Esophagus muscularis mucosa (tissue), 4 donors: ENCODE data around the gene LSM11. TPM values are rescaled to one million over a fixed set of nuclear protein-coding genes. Genes with fewer than 3 reads are reported as not detected.

Source experiments
- DNase-seq: peaks from one replicate; pipeline ENCODE4 v3.0.0-alpha.2; 2017; ENCODE audit errors: extremely low spot score
- H3K27ac ChIP-seq, 4 donors: fragments of 200-600 bp; sonication (generic); replicated peaks in 1 of 4; 1 replicate in 3 of 4; 2 replicates in 1 of 4; pipeline ENCODE4 v1.5.1; 2016 to 2019; ENCODE audit warnings: mild to moderate bottlenecking in 1 of 4
- H3K27me3 ChIP-seq, 4 donors: fragments of 200-600 bp; sonication (generic); one replicate each; pipeline versions ENCODE4 v1.5.1 to v1.6.0; 2016 to 2019
- H3K36me3 ChIP-seq, 4 donors: fragments of 200-600 bp; sonication (generic); one replicate each; pipeline ENCODE4 v1.5.1; 2016 to 2019
- H3K4me1 ChIP-seq, 4 donors: fragments of 200-600 bp; sonication (generic); one replicate each; pipeline ENCODE4 v1.5.1; 2016 to 2019
- H3K4me3 ChIP-seq, 4 donors: fragments of 200-600 bp; sonication (generic); 1 replicate in 2 of 4; 2 replicates in 2 of 4; pipeline ENCODE4 v1.5.1; 2016 to 2019; ENCODE audit warnings: mild to moderate bottlenecking in 4 of 4, moderate library complexity in 1 of 4
- H3K9me3 ChIP-seq, 4 donors: fragments of 200-600 bp; sonication (generic); 1 replicate in 3 of 4; 2 replicates in 1 of 4; pipeline ENCODE4 v1.5.1; 2016 to 2019
- CTCF ChIP-seq, 3 experiments: fragments of 200-600 bp in 2 of 3; fragments of 450-650 bp in 1 of 3; sonication (generic) in 2 of 3; IDR thresholded peaks; one replicate each; pipeline ENCODE4 v1.5.1; 2017 to 2019; ENCODE audit warnings: antibody characterized with exemption in 3 of 3, mild to moderate bottlenecking in 2 of 3, moderate library complexity in 1 of 3
- EP300 ChIP-seq: sonication (generic); formaldehyde crosslinking; IDR thresholded peaks from one replicate; pipeline ENCODE4 v1.6.1; 2017; ENCODE audit warnings: antibody characterized with exemption
- POLR2A ChIP-seq: fragments of 450-650 bp; IDR thresholded peaks from one replicate; pipeline ENCODE4 v1.6.1; 2017; ENCODE audit warnings: antibody characterized with exemption, moderate library complexity, mild to moderate bottlenecking, low read depth
- POLR2AphosphoS5 ChIP-seq, 2 donors: sonication (generic); formaldehyde crosslinking; IDR thresholded peaks; one replicate each; pipeline ENCODE4 v1.6.1; 2017; ENCODE audit warnings: antibody characterized with exemption in 2 of 2
- WGBS: methylation state at CpG from one replicate; pipeline ENCODE4 v1.1.5; 2018; 5-methylcytosine and 5-hydroxymethylcytosine counted together
- intact Hi-C: fragments of 100-400 bp; cut with DNase I; formaldehyde crosslinking; loops from one replicate; pipeline ENCODE4 v1.15.1; 2023
- total RNA-seq, 4 donors: library from RNA; depleted of rRNA; stranded (reverse); fragments of >200 nt; gene quantifications; one replicate each; pipeline versions ENCODE4 v1.1.0 to v1.2.1, GENCODE V29; 2016

Gene LSM11
- total RNA-seq, 4 donors from 2014 or later, result 22.4 to 53.7 (median 33.7) TPM

DNA sequence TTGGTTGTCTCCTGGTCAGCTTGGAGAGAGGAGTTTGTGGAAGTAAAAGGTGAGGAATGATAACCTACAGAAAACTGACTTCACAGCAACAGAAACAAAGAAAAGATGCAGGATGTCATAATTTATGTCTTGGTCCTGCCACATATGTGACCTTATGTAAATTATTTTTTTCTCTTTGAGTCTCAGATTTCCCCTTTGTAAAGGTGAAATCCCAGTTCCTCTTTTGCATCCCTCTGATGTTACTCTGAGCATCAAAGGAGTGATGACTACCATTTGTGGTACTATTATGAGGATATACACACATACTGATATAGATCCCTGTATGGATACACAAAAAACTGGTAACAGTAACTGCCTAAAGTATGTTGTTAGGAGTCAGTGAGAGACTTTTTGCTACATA is 13.7 kb upstream of the LSM11 start:
- Histone ChIP-seq H3K9me3 (no peaks in the 10 kb centered on the region), H3K27me3 (no peaks in the 10 kb centered on the region), H3K27ac (no peak overlapping the region), H3K36me3 (peaks cover 3 to 23% (median 14%) of the 10 kb centered on the region in 4 donors), H3K4me1 (peaks cover 8 to 9% (median 9%) of the 10 kb centered on the region in 4 donors), H3K4me3 (no peak overlapping the region)
- DNase-seq, result no peak
- no peak for TF ChIP-seq POLR2A
- TF ChIP-seq POLR2AphosphoS5 (IDR thresholded peaks at IDR 0.05), result no peak
- intact Hi-C loops, result no loop called here

- Histone ChIP-seq H3K4me1 (peaks cover 8 to 9% (median 9%) of the 10 kb centered on the region in 4 donors), H3K9me3 (no peaks in the 10 kb centered on the region), H3K4me3 (peak overlapping the region; percentile 64 to 86 (median 74)), H3K27ac (peak overlapping the region; percentile 91 to 94 (median 93)), H3K36me3 (peaks cover 11 to 33% (median 23%) of the 10 kb centered on the region in 4 donors), H3K27me3 (no peaks in the 10 kb centered on the region)
- DNase-seq, result no peak
- WGBS, result 18% methylated on average over 5 of the region's 5 CpGs
- intact Hi-C loops, result no loop called here
- TF ChIP-seq CTCF (IDR thresholded peaks at IDR 0.05) (no peak), POLR2AphosphoS5 (IDR thresholded peaks at IDR 0.05) (no peak), EP300 (no peak)
These were observed 12.6 kb upstream of the LSM11 start for GRCh38 chr5:157730900-157731271.

DNA sequence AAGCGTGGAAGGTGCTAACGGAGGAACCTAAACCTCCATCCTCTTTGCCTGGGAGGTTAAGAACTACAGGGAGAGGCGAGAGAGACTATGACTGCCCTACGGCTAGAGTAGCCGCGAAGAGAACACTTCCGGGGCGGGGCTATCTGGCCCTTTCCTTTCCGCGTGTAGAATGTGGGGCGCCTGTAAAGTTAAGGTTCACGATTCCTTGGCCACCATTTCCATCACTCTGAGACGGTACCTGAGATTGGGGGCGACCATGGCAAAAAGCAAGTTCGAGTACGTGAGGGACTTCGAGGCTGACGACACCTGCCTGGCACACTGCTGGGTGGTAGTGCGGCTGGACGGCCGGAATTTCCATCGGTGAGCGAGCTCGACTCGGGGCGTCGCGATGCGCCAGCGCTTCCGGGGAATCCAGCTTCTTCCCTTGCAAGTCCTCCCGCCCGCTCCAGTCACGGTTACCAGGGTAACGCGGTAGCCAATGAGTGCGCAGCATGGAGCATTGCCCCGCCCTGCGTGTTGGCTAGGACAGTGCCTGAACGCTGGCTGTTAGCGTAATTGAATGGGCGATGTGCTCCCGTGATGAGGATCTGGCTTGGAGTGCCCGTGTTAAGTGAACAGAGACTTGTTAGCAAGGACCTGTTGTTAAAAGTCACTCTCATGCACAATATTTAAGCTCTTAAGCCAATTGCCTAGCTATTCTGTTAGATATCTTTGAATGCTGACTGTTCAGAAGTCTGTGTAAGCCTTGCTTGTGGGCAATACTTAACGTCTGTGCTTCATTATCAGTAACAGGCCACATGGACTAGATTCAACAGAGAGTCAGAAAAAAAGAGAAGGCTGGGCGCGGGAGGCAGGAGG is 12.0 kb upstream of the LSM11 start, which contains the start of gene THG1L:
Gene THG1L (plus strand): TSS at position 149 of the 858 bp plus-strand sequence. CDS start 21 bp downstream, at position 170.
- WGBS, result 4% methylated on average over 18 of the region's 47 CpGs
- Histone ChIP-seq H3K27me3 (no peaks in the 10 kb centered on the region), H3K4me3 (peak within 1 kb of the TSS; percentile 64 to 86 (median 74)), H3K36me3 (peaks cover 17 to 39% (median 29%) of the 10 kb centered on the region in 4 donors), H3K9me3 (no peaks in the 10 kb centered on the region), H3K27ac (peak within 1 kb of the TSS; percentile 91 to 94 (median 93)), H3K4me1 (peaks cover 8 to 9% (median 9%) of the 10 kb centered on the region in 4 donors)
- DNase-seq, result peak; percentile 100
- TF ChIP-seq EP300 (no peak), POLR2AphosphoS5 (IDR thresholded peaks at IDR 0.05) (peak; percentile 78 to 93), POLR2A (no peak), CTCF (IDR thresholded peaks at IDR 0.05) (peak in 1 of 3 experiments; percentile 21)
- intact Hi-C loops, result no loop called here

- 91% methylated on average over 5 of the region's 5 CpGs for WGBS
- H3K4me3 ChIP-seq, result peak overlapping the region; percentile 64 to 86 (median 74)
- no peaks in the 10 kb centered on the region for H3K9me3 ChIP-seq
- no peaks in the 10 kb centered on the region for H3K27me3 ChIP-seq
- peaks cover 18 to 45% (median 35%) of the 10 kb centered on the region in 4 donors for H3K36me3 ChIP-seq
- TF ChIP-seq CTCF (IDR thresholded peaks at IDR 0.05) (no peak), POLR2AphosphoS5 (IDR thresholded peaks at IDR 0.05) (no peak), POLR2A (no peak), EP300 (no peak)
- H3K4me1 ChIP-seq, result peaks cover 8 to 9% (median 9%) of the 10 kb centered on the region in 4 donors
- H3K27ac ChIP-seq, result peak overlapping the region; percentile 91 to 94 (median 93)
- intact Hi-C loops, result no loop called here
- DNase-seq, result no peak
These were observed 11.4 kb upstream of the LSM11 start for GRCh38 chr5:157732130-157732514.

- H3K27ac ChIP-seq, result no peak overlapping the region
- peaks cover 18 to 51% (median 39%) of the 10 kb centered on the region in 4 donors for H3K36me3 ChIP-seq
- WGBS, result 89% methylated on average over 8 of the region's 8 CpGs
- intact Hi-C loops, result no loop called here
- no peaks in the 10 kb centered on the region for H3K9me3 ChIP-seq
- TF ChIP-seq EP300 (no peak), POLR2AphosphoS5 (IDR thresholded peaks at IDR 0.05) (no peak), POLR2A (no peak), CTCF (IDR thresholded peaks at IDR 0.05) (no peak)
- no peaks in the 10 kb centered on the region for H3K27me3 ChIP-seq
- H3K4me3 ChIP-seq, result no peak overlapping the region
- H3K4me1 ChIP-seq, result peaks cover 8 to 9% (median 9%) of the 10 kb centered on the region in 4 donors
- no peak for DNase-seq
These were observed 10.8 kb upstream of the LSM11 start for GRCh38 chr5:157732596-157733262.
